SK-N-SH (cell line): Measurements from ENCODE around the gene GLIS1. TPM values are rescaled to one million over a fixed set of nuclear protein-coding genes. Genes with fewer than 3 reads are reported as not detected.

Experiments used
- CTCF ChIA-PET: fragments of 300-600, 350-600 bp; formaldehyde crosslinking; extraction: SDS; loops from one replicate; lab custom pipeline; 2021; lab: Yijun Ruan, JAX
- POLR2A ChIA-PET: fragments of 350-600 bp; sonication (Branson Sonifier 250); formaldehyde crosslinking; extraction: SDS; loops from one replicate; lab custom pipeline; 2020; ENCODE audit warnings: antibody characterized with exemption, inconsistent platforms; lab: Yijun Ruan, JAX
- DNase-seq: peaks from one replicate; pipeline ENCODE4 v3.0.0; 2012
- H2AFZ ChIP-seq: fragments of 200-600 bp; sonication (generic); 2 replicates; pipeline ENCODE4 v1.8.1; 2016; ENCODE audit warnings: antibody characterized with exemption, mild to moderate bottlenecking, low read depth
- H3F3A ChIP-seq: fragments of 200-600 bp; sonication (generic); replicated peaks from 2 replicates; pipeline ENCODE3; 2016; ENCODE audit warnings: antibody characterized with exemption, mild to moderate bottlenecking; ENCODE audit not compliant: insufficient read depth
- H3K27ac ChIP-seq, 2 experiments: fragments of 200-500 bp in 1 of 2; fragments of 200-600 bp in 1 of 2; sonication (Bioruptor generic) in 1 of 2; sonication (generic), shearing (Covaris generic) in 1 of 2; 2 replicates each; pipeline versions ENCODE4 v1.5.1 to v1.6.1; 2014 to 2016; ENCODE audit warnings: low read depth in 2 of 2, inconsistent platforms in 1 of 2, low read length in 1 of 2, mild to moderate bottlenecking in 1 of 2, mixed read lengths in 1 of 2
- H3K27me3 ChIP-seq: fragments of 200-600 bp; sonication (generic), shearing (Covaris generic); 2 replicates; pipeline ENCODE4 v1.6.1; 2016; ENCODE audit warnings: mixed run types; ENCODE audit not compliant: insufficient read depth
- H3K36me3 ChIP-seq, 2 experiments: fragments of 200-500 bp in 1 of 2; fragments of 200-600 bp in 1 of 2; sonication (Bioruptor generic) in 1 of 2; sonication (generic) in 1 of 2; replicated peaks in 1 of 2; 2 replicates each; pipeline versions ENCODE3 to v1.5.1; 2014 to 2016; ENCODE audit warnings: low read length in 1 of 2, mild to moderate bottlenecking in 1 of 2; ENCODE audit not compliant: insufficient read depth in 2 of 2, control insufficient read depth in 1 of 2
- H3K4me1 ChIP-seq, 2 experiments: fragments of 200-500 bp in 1 of 2; fragments of 200-600 bp in 1 of 2; sonication (Bioruptor generic) in 1 of 2; sonication (generic), shearing (Covaris generic) in 1 of 2; 2 replicates each; pipeline versions ENCODE4 v1.5.1 to v1.6.1; 2014 to 2016; ENCODE audit warnings: low read depth in 1 of 2, low read length in 1 of 2, mixed run types in 1 of 2; ENCODE audit not compliant: insufficient read depth in 2 of 2, control insufficient read depth in 1 of 2
- H3K4me2 ChIP-seq: fragments of 200-600 bp; sonication (generic), shearing (Covaris generic); 2 replicates; pipeline ENCODE4 v1.6.1; 2017; ENCODE audit warnings: mixed run types
- H3K4me3 ChIP-seq, 2 experiments: fragments of 200-500 bp in 1 of 2; fragments of 200-600 bp in 1 of 2; sonication (Bioruptor generic) in 1 of 2; sonication (generic), shearing (Covaris generic) in 1 of 2; 2 replicates each; pipeline versions ENCODE4 v1.5.1 to v1.8.1; 2014 to 2016; ENCODE audit warnings: low read depth in 2 of 2, inconsistent platforms in 1 of 2, low read length in 1 of 2, mild to moderate bottlenecking in 1 of 2, mixed read lengths in 1 of 2, moderate library complexity in 1 of 2
- H3K79me2 ChIP-seq: fragments of 200-600 bp; sonication (generic); 2 replicates; pipeline ENCODE4 v1.8.1; 2017; ENCODE audit warnings: mild to moderate bottlenecking; ENCODE audit not compliant: insufficient read depth
- H3K9ac ChIP-seq: fragments of 200-600 bp; sonication (generic); 2 replicates; pipeline ENCODE4 v1.6.1; 2017; ENCODE audit warnings: mixed run types
- H3K9me2 ChIP-seq: fragments of 200-600 bp; sonication (generic); 2 replicates; pipeline ENCODE4 v1.6.1; 2017; ENCODE audit warnings: mixed run types
- H3K9me3 ChIP-seq: fragments of 200-600 bp; sonication (generic); 2 replicates; pipeline ENCODE4 v1.6.1; 2017; ENCODE audit warnings: mixed run types, mild to moderate bottlenecking, moderate library complexity
- H4K20me1 ChIP-seq: fragments of 200-600 bp; sonication (generic); 2 replicates; pipeline ENCODE4 v1.6.1; 2017; ENCODE audit warnings: mild to moderate bottlenecking, mixed run types; ENCODE audit not compliant: insufficient read depth
- CHD2 ChIP-seq: fragments of 150-350 bp; IDR thresholded peaks from 2 replicates; pipeline ENCODE4 v1.6.1; 2018; ENCODE audit warnings: low read length; ENCODE audit not compliant: partially characterized antibody
- EP300 ChIP-seq, 2 experiments: IDR thresholded peaks; 2 replicates each; pipeline versions ENCODE4 v1.4.0 to v1.6.1; 2012; ENCODE audit warnings: borderline replicate concordance in 1 of 2, low read depth in 1 of 2, low read length in 1 of 2
- EZH2phosphoT487 ChIP-seq: fragments of 200-600 bp; sonication (generic); IDR thresholded peaks from 2 replicates; pipeline ENCODE4 v1.6.1; 2017; ENCODE audit warnings: low read depth, mixed run types, mild to moderate bottlenecking, antibody characterized with exemption, moderate library complexity, borderline replicate concordance
- FOSL2 ChIP-seq: IDR thresholded peaks from 2 replicates; pipeline ENCODE4 v1.4.0; 2012; ENCODE audit warnings: low read depth, mild to moderate bottlenecking, moderate library complexity, borderline replicate concordance
- FOXJ3 ChIP-seq: sonication (generic); formaldehyde crosslinking; IDR thresholded peaks from 2 replicates; pipeline ENCODE4 v1.5.1; 2020; ENCODE audit warnings: mild to moderate bottlenecking, missing genetic modification reagents
- GABPA ChIP-seq: IDR thresholded peaks from 2 replicates; pipeline ENCODE4 v1.4.0; 2012; ENCODE audit warnings: low read depth, mild to moderate bottlenecking
- GATA2 ChIP-seq: sonication (generic); formaldehyde crosslinking; IDR thresholded peaks from 2 replicates; pipeline ENCODE4 v1.5.0; 2020; ENCODE audit warnings: mild to moderate bottlenecking, missing genetic modification reagents
- IRF3 ChIP-seq: fragments of 150-350 bp; IDR thresholded peaks from 2 replicates; pipeline ENCODE4 v1.6.1; 2016; ENCODE audit warnings: mild to moderate bottlenecking, low read depth, low read length
- JUND ChIP-seq: IDR thresholded peaks from 2 replicates; pipeline ENCODE4 v1.4.0; 2012
- NFIC ChIP-seq: IDR thresholded peaks from 2 replicates; pipeline ENCODE4 v1.4.0; 2012; ENCODE audit warnings: borderline replicate concordance
- POLR2AphosphoS5 ChIP-seq: IDR thresholded peaks from 2 replicates; pipeline ENCODE4 v1.6.1; 2012; ENCODE audit warnings: low read depth, low read length
- RAD21 ChIP-seq: IDR thresholded peaks from 2 replicates; pipeline ENCODE4 v1.6.1; 2012; ENCODE audit warnings: mild to moderate bottlenecking, low read length
- SMC3 ChIP-seq: IDR thresholded peaks from 2 replicates; pipeline ENCODE4 v1.6.1; 2012; ENCODE audit warnings: low read depth, low read length, improper control_type of control experiment
- TAF1 ChIP-seq: IDR thresholded peaks from 2 replicates; pipeline ENCODE4 v1.6.1; 2012; ENCODE audit warnings: low read depth, mild to moderate bottlenecking, low read length, moderate library complexity, borderline replicate concordance
- TCF12 ChIP-seq: IDR thresholded peaks from 2 replicates; pipeline ENCODE4 v1.4.0; 2012
- TEAD4 ChIP-seq: IDR thresholded peaks from 2 replicates; pipeline ENCODE4 v1.4.0; 2012; ENCODE audit warnings: mild to moderate bottlenecking, borderline replicate concordance; ENCODE audit not compliant: insufficient read depth
- WGBS: methylation state at CpG from one replicate; pipeline ENCODE4 v1.1.6; 2017; ENCODE audit warnings: low lambda C conversion rate; 5-methylcytosine and 5-hydroxymethylcytosine counted together
- polyA plus RNA-seq, 3 experiments: library from polyadenylated mRNA; depleted of rRNA; stranded (reverse); fragments of >200 nt; gene quantifications; 2 replicates each; pipeline ENCODE4 v1.2.3, GENCODE V29; 2012
- TF ChIP-seq, protein P1 (sequence below): fragments of 200-600 bp; sonication (generic); IDR thresholded peaks from 2 replicates; pipeline ENCODE4 v1.6.1; 2017; ENCODE audit warnings: antibody characterized with exemption, mild to moderate bottlenecking, moderate library complexity
- TF ChIP-seq, protein P2 (sequence below): IDR thresholded peaks from 2 replicates; pipeline ENCODE4 v1.4.0; 2012; ENCODE audit warnings: low read depth
- TF ChIP-seq, protein P3 (sequence below): fragments of 150-350 bp; IDR thresholded peaks from 2 replicates; pipeline ENCODE4 v1.6.1; 2017; ENCODE audit warnings: antibody characterized with exemption, low read length, low read depth, borderline replicate concordance

GLIS1 gene
- polyA plus RNA-seq, 1 of the 3 experiments (the other 2 are of a cell fraction): 0.13 TPM

DNA sequence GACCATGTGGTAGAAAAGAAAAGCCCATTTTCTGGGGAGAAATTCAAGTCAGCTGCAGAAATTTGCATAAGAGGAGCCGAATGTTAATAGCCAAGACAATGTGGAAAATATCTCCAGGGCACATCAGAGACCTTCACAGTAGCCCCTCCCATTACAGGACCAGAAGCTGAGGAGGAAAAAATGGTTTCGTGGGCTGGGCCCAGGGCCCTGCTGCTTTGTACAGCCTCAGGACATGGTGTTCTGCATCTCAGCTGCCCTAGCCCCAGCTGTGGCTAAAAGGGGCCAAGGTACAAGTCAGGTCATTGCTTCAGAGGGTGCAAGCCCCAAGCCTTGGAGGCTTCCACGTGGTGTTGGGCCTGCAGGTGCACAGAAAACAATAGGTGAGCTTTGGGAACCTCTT is 171.5 kb downstream of the GLIS1 start (continued):
- TF ChIP-seq TAF1 (no peak), FOXJ3 (CRISPR knock-in tag) (no peak)

DNA sequence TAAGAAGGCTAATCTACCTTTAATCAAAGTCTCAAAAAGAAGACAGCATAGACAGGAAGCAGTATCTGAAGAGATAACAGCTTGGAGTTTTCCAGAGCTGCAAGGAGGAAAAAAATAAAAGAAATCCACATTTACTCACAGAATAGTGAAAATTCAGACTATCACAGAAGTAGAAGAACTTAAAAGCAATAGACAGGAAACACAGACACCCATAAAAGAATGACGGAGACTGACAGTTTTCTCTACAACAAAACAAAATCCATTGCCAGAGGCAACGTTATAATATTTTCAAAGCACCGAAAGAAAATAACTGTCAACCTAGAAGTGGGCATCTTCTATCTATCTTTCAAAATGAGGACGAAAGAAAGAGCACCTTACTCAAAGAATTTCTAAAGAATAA is 175.4 kb downstream of the GLIS1 start:
- Histone ChIP-seq H3K4me1 (peaks cover 0 to 38% of the 10 kb centered on the region in 2 experiments; a peak in 2 of 4 replicates), H3F3A (peaks cover 4% of the 10 kb centered on the region), H3K27ac (no peak overlapping the region), H3K79me2 (no peaks in the 10 kb centered on the region), H3K36me3 (no peaks in the 10 kb centered on the region), H2AFZ (no peak overlapping the region), H3K27me3 (no peaks in the 10 kb centered on the region), H3K9ac (no peak overlapping the region), H3K4me2 (no peak overlapping the region), H3K4me3 (no peak overlapping the region), H3K9me2 (no peaks in the 10 kb centered on the region), H3K9me3 (no peaks in the 10 kb centered on the region), H4K20me1 (no peaks in the 10 kb centered on the region)
- POLR2A ChIA-PET: no interaction called here
- TF ChIP-seq EP300 (IDR thresholded peaks at IDR 0.05; ENCODE audit: borderline replicate concordance in 1 of 2, low read depth in 1 of 2, low read length in 1 of 2) (no peak), IRF3 (no peak)
- CTCF ChIA-PET: interaction anchor here (0.8 to 0.9 kb wide), 2 partner anchors 18 to 80 kb away, joined by 3 read pairs; no protein-coding TSS in a partner anchor
- WGBS: 65% methylated on average over 4 of the region's 4 CpGs
- DNase-seq: no peak

DNA sequence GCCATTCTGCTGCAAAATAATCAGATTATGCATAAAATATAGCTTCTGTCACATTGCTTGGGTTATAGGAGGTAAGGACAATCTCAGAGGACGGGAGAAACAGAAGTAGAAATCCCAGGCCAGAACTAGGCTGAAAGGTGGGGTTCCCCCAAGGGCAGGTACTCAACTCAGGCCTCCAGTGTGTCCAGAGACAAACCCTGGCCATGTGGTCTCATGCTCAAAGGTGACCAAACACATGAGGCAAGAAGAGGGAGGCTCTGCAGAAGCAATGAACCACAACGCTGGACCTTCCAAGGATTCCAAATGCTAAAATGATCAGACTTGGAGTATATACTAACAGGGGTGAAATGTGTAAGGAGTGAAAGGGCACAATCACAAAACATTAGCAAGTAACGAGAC is 176.0 kb downstream of the GLIS1 start:
- Histone ChIP-seq H3K27me3 (no peaks in the 10 kb centered on the region), H3K4me2 (no peak overlapping the region), H4K20me1 (no peaks in the 10 kb centered on the region), H3K27ac (no peak overlapping the region), H3K9ac (no peak overlapping the region), H3K79me2 (no peaks in the 10 kb centered on the region), H3K36me3 (no peaks in the 10 kb centered on the region), H3K9me3 (no peaks in the 10 kb centered on the region), H3K9me2 (no peaks in the 10 kb centered on the region), H2AFZ (no peak overlapping the region), H3F3A (peaks cover 4% of the 10 kb centered on the region), H3K4me3 (no peak overlapping the region), H3K4me1 (peaks cover 0 to 44% of the 10 kb centered on the region in 2 experiments; a peak in 2 of 4 replicates)
- TF ChIP-seq GABPA: no peak
- TF ChIP-seq GATA2 (CRISPR knock-in tag): no peak
- TF ChIP-seq, protein P1, sequence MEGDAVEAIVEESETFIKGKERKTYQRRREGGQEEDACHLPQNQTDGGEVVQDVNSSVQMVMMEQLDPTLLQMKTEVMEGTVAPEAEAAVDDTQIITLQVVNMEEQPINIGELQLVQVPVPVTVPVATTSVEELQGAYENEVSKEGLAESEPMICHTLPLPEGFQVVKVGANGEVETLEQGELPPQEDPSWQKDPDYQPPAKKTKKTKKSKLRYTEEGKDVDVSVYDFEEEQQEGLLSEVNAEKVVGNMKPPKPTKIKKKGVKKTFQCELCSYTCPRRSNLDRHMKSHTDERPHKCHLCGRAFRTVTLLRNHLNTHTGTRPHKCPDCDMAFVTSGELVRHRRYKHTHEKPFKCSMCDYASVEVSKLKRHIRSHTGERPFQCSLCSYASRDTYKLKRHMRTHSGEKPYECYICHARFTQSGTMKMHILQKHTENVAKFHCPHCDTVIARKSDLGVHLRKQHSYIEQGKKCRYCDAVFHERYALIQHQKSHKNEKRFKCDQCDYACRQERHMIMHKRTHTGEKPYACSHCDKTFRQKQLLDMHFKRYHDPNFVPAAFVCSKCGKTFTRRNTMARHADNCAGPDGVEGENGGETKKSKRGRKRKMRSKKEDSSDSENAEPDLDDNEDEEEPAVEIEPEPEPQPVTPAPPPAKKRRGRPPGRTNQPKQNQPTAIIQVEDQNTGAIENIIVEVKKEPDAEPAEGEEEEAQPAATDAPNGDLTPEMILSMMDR: no peak
- TF ChIP-seq SMC3: no peak
- no peak for TF ChIP-seq FOXJ3 (CRISPR knock-in tag)
- TF ChIP-seq, protein P2, sequence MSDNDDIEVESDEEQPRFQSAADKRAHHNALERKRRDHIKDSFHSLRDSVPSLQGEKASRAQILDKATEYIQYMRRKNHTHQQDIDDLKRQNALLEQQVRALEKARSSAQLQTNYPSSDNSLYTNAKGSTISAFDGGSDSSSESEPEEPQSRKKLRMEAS: no peak
- TF ChIP-seq EZH2phosphoT487: no peak
- TF ChIP-seq TEAD4: no peak
- TF ChIP-seq NFIC: no peak
- TF ChIP-seq POLR2AphosphoS5: no peak
- no peak for TF ChIP-seq FOSL2
- no peak for TF ChIP-seq JUND
- TF ChIP-seq RAD21: no peak
- TF ChIP-seq EP300 (IDR thresholded peaks at IDR 0.05; ENCODE audit: borderline replicate concordance in 1 of 2, low read depth in 1 of 2, low read length in 1 of 2): no peak
- no peak for TF ChIP-seq TAF1
- TF ChIP-seq, protein P3, sequence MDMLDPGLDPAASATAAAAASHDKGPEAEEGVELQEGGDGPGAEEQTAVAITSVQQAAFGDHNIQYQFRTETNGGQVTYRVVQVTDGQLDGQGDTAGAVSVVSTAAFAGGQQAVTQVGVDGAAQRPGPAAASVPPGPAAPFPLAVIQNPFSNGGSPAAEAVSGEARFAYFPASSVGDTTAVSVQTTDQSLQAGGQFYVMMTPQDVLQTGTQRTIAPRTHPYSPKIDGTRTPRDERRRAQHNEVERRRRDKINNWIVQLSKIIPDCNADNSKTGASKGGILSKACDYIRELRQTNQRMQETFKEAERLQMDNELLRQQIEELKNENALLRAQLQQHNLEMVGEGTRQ: no peak
- no peak for TF ChIP-seq TCF12
- no peak for TF ChIP-seq CHD2
- no peak for DNase-seq
- CTCF ChIA-PET: interaction anchor here (0.8 to 0.9 kb wide), 2 partner anchors 18 to 107 kb away, joined by 3 read pairs; no protein-coding TSS in a partner anchor
- POLR2A ChIA-PET: no interaction called here
- 53% methylated on average over 3 of the region's 3 CpGs for WGBS
